HFFc6 (cell line): Measurements from ENCODE around the gene ENG. TPM values are rescaled to one million over a fixed set of nuclear protein-coding genes. Genes with fewer than 3 reads are reported as not detected.
A peak's percentile ranks its signal among the peaks of the same experiment; 100 is the strongest.

Experiments used
- DNase-seq: peaks from one replicate; pipeline ENCODE4 v3.0.0-alpha.2; 2018
- H3K27ac Mint-ChIP-seq: 2 replicates; pipeline ENCODE4 v1.8.0; 2020; ENCODE audit warnings: mild to moderate bottlenecking, mixed read lengths
- H3K27me3 Mint-ChIP-seq: 2 replicates; pipeline ENCODE4 v1.8.0; 2021; ENCODE audit warnings: mild to moderate bottlenecking, moderate library complexity, mixed read lengths; ENCODE audit not compliant: insufficient read depth
- H3K36me3 Mint-ChIP-seq: 2 replicates; pipeline ENCODE4 v1.8.0; 2021; ENCODE audit warnings: low read depth, mixed read lengths
- H3K4me1 Mint-ChIP-seq: 2 replicates; pipeline ENCODE4 v1.8.0; 2020; ENCODE audit warnings: low read depth, mixed read lengths
- H3K4me3 Mint-ChIP-seq: 2 replicates; pipeline ENCODE4 v1.8.0; 2020; ENCODE audit warnings: mild to moderate bottlenecking, moderate library complexity, mixed read lengths
- H3K9me3 Mint-ChIP-seq: 2 replicates; pipeline ENCODE4 v1.8.0; 2020; ENCODE audit warnings: mild to moderate bottlenecking, mixed read lengths
- total RNA-seq, 6 experiments: library from RNA; stranded (reverse); fragmentation: NEBNext Ultra II Directional; extraction: Animal tissue kit (Norgen Biotek cat#: 25700); gene quantifications; 2 replicates in 1 of 6; 3 replicates in 5 of 6; pipeline ENCODE4 v1.2.3, GENCODE V29; 2021
- TF ChIP-seq, protein P1 (sequence below): fragments of 200-600 bp; sonication (generic); IDR thresholded peaks from 2 replicates; pipeline ENCODE4 v1.5.0; 2021; ENCODE audit warnings: antibody characterized with exemption, mild to moderate bottlenecking

ENG gene
- total RNA-seq, 6 experiments from 2014 or later, result 205 to 249 (median 227) TPM

GRCh38 chr9:127897193-127897692, 42.8 kb upstream of the ENG start:
- H3K36me3 Mint-ChIP-seq, result peaks cover 47% of the 10 kb centered on the region
- TF ChIP-seq, protein P1, sequence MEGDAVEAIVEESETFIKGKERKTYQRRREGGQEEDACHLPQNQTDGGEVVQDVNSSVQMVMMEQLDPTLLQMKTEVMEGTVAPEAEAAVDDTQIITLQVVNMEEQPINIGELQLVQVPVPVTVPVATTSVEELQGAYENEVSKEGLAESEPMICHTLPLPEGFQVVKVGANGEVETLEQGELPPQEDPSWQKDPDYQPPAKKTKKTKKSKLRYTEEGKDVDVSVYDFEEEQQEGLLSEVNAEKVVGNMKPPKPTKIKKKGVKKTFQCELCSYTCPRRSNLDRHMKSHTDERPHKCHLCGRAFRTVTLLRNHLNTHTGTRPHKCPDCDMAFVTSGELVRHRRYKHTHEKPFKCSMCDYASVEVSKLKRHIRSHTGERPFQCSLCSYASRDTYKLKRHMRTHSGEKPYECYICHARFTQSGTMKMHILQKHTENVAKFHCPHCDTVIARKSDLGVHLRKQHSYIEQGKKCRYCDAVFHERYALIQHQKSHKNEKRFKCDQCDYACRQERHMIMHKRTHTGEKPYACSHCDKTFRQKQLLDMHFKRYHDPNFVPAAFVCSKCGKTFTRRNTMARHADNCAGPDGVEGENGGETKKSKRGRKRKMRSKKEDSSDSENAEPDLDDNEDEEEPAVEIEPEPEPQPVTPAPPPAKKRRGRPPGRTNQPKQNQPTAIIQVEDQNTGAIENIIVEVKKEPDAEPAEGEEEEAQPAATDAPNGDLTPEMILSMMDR, result no peak
- peak overlapping the region; percentile 26; the same call in 1 of the 2 replicates for H3K4me3 Mint-ChIP-seq
- peaks cover 33% of the 10 kb centered on the region for H3K9me3 Mint-ChIP-seq
- peak overlapping the region; percentile 21; the same call in 1 of the 2 replicates for H3K27ac Mint-ChIP-seq
- peaks cover 12% of the 10 kb centered on the region for H3K4me1 Mint-ChIP-seq
- H3K27me3 Mint-ChIP-seq, result no peaks in the 10 kb centered on the region; the same call in 1 of the 2 replicates
- DNase-seq, result peak; percentile 35

DNA sequence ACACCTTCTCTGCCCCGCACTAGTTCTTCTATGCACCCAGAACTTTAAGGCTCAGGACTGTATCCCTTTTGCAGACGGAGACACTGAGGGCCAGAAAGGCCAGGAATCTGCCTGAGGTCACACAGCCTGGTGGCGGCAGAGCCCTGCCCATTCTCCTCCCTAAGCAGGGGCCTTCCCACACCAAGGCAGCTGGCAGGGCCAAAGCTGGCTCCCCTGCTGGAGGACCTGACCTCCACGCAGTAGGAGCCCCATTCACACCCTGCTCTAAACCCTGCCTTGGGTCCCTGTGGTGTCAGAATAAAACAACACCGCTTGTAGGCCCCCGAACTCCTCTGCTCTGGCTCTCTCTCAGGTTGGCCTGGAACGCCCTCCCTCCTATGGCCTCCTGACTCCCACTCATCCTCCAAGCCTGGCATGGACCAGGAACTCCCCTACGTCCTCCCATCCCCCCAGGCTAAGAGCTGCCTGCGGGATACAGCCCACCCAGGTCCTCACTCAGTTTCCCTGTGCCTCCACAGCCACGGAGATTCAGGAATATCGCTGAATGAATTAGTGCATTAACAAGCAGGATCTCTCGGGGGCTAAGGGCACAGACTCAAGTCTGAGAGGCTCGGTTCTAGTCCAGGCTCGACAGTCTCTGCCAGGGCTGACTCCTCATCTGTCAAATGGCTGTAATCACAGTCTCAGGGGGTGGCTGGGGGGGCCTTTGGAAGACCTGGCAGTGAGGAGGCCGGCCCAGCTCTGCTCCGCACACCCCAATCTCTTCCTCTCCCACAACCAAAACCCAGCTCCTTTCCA, 42.1 kb upstream of the ENG start:
- no peak overlapping the region for H3K4me3 Mint-ChIP-seq
- H3K36me3 Mint-ChIP-seq, result peaks cover 53% of the 10 kb centered on the region
- peaks cover 34% of the 10 kb centered on the region for H3K9me3 Mint-ChIP-seq
- H3K27ac Mint-ChIP-seq, result no peak overlapping the region
- no peak for DNase-seq
- no peaks in the 10 kb centered on the region; the same call in 1 of the 2 replicates for H3K27me3 Mint-ChIP-seq
- TF ChIP-seq, protein P1, result no peak
- H3K4me1 Mint-ChIP-seq, result peaks cover 12% of the 10 kb centered on the region

DNA sequence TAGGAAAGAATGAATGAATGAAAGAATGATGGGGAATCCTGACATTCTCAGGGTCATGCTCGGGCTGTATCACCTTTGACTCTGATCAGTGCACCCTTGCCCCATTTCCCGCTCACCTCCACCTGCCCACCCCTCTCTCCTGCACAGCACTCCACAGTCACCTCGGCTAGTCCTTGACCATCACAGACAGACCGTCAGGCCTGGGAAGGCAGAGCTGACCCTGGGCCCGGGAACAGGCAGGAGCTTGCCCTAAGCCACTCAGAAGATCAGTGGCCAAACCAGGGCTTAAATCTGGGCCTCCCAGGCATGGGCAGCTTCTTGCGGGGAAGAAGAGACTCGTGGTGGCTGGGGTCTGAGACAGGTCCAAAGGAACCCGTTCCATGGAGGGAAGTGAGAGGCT, 41.4 kb upstream of the ENG start:
- Mint-ChIP-seq H3K27ac (no peak overlapping the region), H3K36me3 (peaks cover 61% of the 10 kb centered on the region), H3K4me1 (peaks cover 7% of the 10 kb centered on the region), H3K4me3 (no peak overlapping the region), H3K9me3 (peaks cover 34% of the 10 kb centered on the region), H3K27me3 (peaks cover 1% of the 10 kb centered on the region)
- TF ChIP-seq, protein P1, result no peak
- no peak for DNase-seq

- Mint-ChIP-seq H3K4me3 (no peak overlapping the region), H3K27me3 (peaks cover 2% of the 10 kb centered on the region), H3K36me3 (peaks cover 61% of the 10 kb centered on the region), H3K27ac (no peak overlapping the region), H3K9me3 (peaks cover 34% of the 10 kb centered on the region), H3K4me1 (peaks cover 3% of the 10 kb centered on the region)
- no peak for DNase-seq
- TF ChIP-seq, protein P1, result no peak
Observed at GRCh38 chr9:127893392-127893791, 38.9 kb upstream of the ENG start.

GRCh38 chr9:127892831-127893230, 38.4 kb upstream of the ENG start:
- Mint-ChIP-seq H3K4me1 (no peaks in the 10 kb centered on the region), H3K27me3 (peaks cover 2% of the 10 kb centered on the region), H3K27ac (no peak overlapping the region), H3K36me3 (peaks cover 61% of the 10 kb centered on the region), H3K4me3 (no peak overlapping the region), H3K9me3 (peaks cover 34% of the 10 kb centered on the region)
- TF ChIP-seq, protein P1, result no peak
- no peak for DNase-seq
